Testis (tissue), 2 donors: ENCODE data around the gene IGHMBP2.

Experiments
- CTCF ChIP-seq, 3 experiments: fragments of 450-650 bp in 2 of 3; fragments of 200-600 bp in 1 of 3; sonication (generic) in 1 of 3; IDR thresholded peaks; one replicate each; pipeline ENCODE4 v1.5.1; 2016 to 2019; ENCODE audit warnings: antibody characterized with exemption in 3 of 3, mild to moderate bottlenecking in 2 of 3, moderate library complexity in 1 of 3
- POLR2A ChIP-seq: fragments of 450-650 bp; IDR thresholded peaks from one replicate; pipeline ENCODE4 v1.6.1; 2017; ENCODE audit warnings: antibody characterized with exemption, mild to moderate bottlenecking, moderate library complexity

GRCh38 chr11:68903288-68904247, at the start of gene IGHMBP2, which contains the start of gene MRPL21:
- TF ChIP-seq CTCF (IDR thresholded peaks at IDR 0.05) (no peak), POLR2A (no peak)
